Thoracic aorta (tissue), 2 donors: ENCODE results near the gene RRBP1. TPM values are rescaled to one million over a fixed set of nuclear protein-coding genes. Genes with fewer than 3 reads are reported as not detected.

Experiments
- ATAC-seq: fragments of 150-250 bp; one replicate; pipeline ENCODE4 v1.8.0; 2017; ENCODE audit warnings: low read depth; ENCODE audit not compliant: insufficient number of reproducible peaks, low FRiP score
- DNase-seq: peaks from one replicate; pipeline ENCODE4 v3.0.0-alpha.2; 2020; ENCODE audit warnings: low spot score
- H3K27ac ChIP-seq, 2 donors: fragments of 200-600 bp; sonication (generic); 1 replicate in 1 of 2; 2 replicates in 1 of 2; pipeline ENCODE4 v1.5.1; 2016; ENCODE audit warnings: mild to moderate bottlenecking in 2 of 2, moderate library complexity in 2 of 2
- H3K27me3 ChIP-seq: fragments of 200-600 bp; sonication (generic); replicated peaks from 2 replicates; pipeline ENCODE4 v1.6.0; 2016; ENCODE audit warnings: mild to moderate bottlenecking; ENCODE audit not compliant: insufficient read depth
- H3K36me3 ChIP-seq: fragments of 200-600 bp; sonication (generic); one replicate; pipeline ENCODE4 v1.5.1; 2016
- H3K4me1 ChIP-seq, 2 donors: fragments of 200-600 bp; sonication (generic); 1 replicate in 1 of 2; 2 replicates in 1 of 2; pipeline versions ENCODE4 v1.5.1 to v1.6.0; 2016; ENCODE audit warnings: low read depth in 2 of 2, mild to moderate bottlenecking in 1 of 2; ENCODE audit not compliant: control insufficient read depth in 1 of 2
- H3K4me3 ChIP-seq: fragments of 200-600 bp; sonication (generic); 2 replicates; pipeline ENCODE4 v1.5.1; 2016; ENCODE audit warnings: mild to moderate bottlenecking
- H3K9me3 ChIP-seq: fragments of 200-600 bp; sonication (generic); 2 replicates; pipeline ENCODE4 v1.5.1; 2016
- CTCF ChIP-seq: fragments of 200-600 bp; sonication (generic); IDR thresholded peaks from one replicate; pipeline ENCODE4 v1.5.1; 2019; ENCODE audit warnings: antibody characterized with exemption
- total RNA-seq, 2 donors: library from RNA; depleted of rRNA; stranded (reverse); fragments of >200 nt; gene quantifications; one replicate each; pipeline versions ENCODE4 v1.1.0 to v1.2.3, GENCODE V29; 2016

The RRBP1 gene
- total RNA-seq, 2 donors from 2014 or later: 113 to 163 TPM

DNA sequence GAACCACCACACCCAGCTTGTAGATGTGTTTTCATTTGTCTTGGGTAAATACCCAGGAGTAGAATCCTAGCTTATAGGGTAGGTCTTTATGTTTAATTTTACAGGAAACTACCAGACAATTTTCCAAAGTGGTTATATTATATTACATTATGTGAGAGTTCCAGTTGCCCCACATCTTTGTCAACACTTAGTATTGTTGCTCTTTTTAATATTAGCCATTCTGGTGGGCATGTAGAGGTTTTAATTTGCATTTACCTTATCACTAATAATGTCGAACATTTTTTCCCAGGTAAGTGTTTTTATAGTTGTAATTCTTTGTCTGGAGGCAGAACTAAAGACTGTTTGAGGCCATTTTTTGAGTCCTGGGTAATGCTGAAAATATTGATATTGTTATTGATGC lies 14.2 kb upstream of the RRBP1 start:
- DNase-seq (no peak), ATAC-seq (no peak)
- Histone ChIP-seq H3K4me3 (no peak overlapping the region), H3K27me3 (no peaks in the 10 kb centered on the region), H3K4me1 (peaks cover 0 to 15% of the 10 kb centered on the region in 2 donors), H3K36me3 (no peaks in the 10 kb centered on the region), H3K27ac (no peak overlapping the region), H3K9me3 (no peaks in the 10 kb centered on the region)
- TF ChIP-seq CTCF: no peak

- ATAC-seq: no peak
- H3K36me3 ChIP-seq: no peaks in the 10 kb centered on the region
- H3K27me3 ChIP-seq: no peaks in the 10 kb centered on the region
- H3K4me1 ChIP-seq: peaks cover 0 to 15% of the 10 kb centered on the region in 2 donors
- no peak overlapping the region for H3K4me3 ChIP-seq
- no peak for TF ChIP-seq CTCF
- H3K27ac ChIP-seq: no peak overlapping the region
- DNase-seq: no peak
- H3K9me3 ChIP-seq: no peaks in the 10 kb centered on the region
Measured at GRCh38 chr20:17694767-17695166, 12.7 kb upstream of the RRBP1 start.

DNA sequence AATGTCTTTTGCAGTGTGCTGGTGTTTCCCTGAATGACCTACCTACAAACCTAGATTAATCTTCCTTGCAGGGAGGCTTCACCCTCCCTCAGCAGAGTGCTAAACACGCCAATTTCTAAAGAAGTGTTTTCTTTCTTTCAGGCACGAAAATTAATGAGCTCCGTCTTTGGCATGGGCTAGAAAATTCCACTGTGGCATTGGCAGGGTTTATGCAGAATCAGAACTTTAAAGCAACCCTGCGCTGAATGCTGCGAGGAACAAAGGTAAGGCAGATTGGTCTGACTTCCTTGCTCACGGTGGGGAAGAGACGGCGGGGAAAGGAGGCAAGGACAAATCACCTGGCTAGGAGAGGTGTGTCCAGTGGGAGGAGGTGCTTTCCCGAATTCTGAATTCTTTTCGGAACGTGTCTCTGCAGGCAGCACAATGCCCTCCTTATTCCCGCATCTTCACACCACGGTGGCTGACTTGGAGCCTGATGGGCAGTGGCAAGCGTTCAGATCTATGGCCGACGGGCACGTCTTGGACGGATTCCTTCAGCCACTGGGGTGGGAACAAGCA lies 11.5 kb upstream of the RRBP1 start:
- no peak for TF ChIP-seq CTCF
- H3K27me3 ChIP-seq: no peaks in the 10 kb centered on the region
- H3K4me1 ChIP-seq: peaks cover 0 to 15% of the 10 kb centered on the region in 2 donors
- DNase-seq (no peak), ATAC-seq (peak; percentile 36)
- no peak overlapping the region for H3K27ac ChIP-seq
- H3K4me3 ChIP-seq: peak overlapping the region; percentile 30
- H3K9me3 ChIP-seq: no peaks in the 10 kb centered on the region
- H3K36me3 ChIP-seq: no peaks in the 10 kb centered on the region

GRCh38 chr20:17691758-17692157 lies 9.7 kb upstream of the RRBP1 start:
- no peaks in the 10 kb centered on the region for H3K27me3 ChIP-seq
- no peaks in the 10 kb centered on the region for H3K36me3 ChIP-seq
- TF ChIP-seq CTCF: no peak
- ATAC-seq (no peak), DNase-seq (no peak)
- H3K9me3 ChIP-seq: no peaks in the 10 kb centered on the region
- H3K4me1 ChIP-seq: peaks cover 0 to 15% of the 10 kb centered on the region in 2 donors
- no peak overlapping the region for H3K4me3 ChIP-seq
- no peak overlapping the region for H3K27ac ChIP-seq

- no peak for DNase-seq
- Histone ChIP-seq H3K27me3 (no peaks in the 10 kb centered on the region), H3K4me3 (no peak overlapping the region), H3K36me3 (no peaks in the 10 kb centered on the region), H3K4me1 (peaks cover 0 to 15% of the 10 kb centered on the region in 2 donors), H3K9me3 (no peaks in the 10 kb centered on the region), H3K27ac (no peak overlapping the region)
- TF ChIP-seq CTCF: no peak
- ATAC-seq: no peak
Measured at GRCh38 chr20:17690144-17690543, 8.1 kb upstream of the RRBP1 start.
